H9 (cell line): ENCODE results near the gene DUSP5. TPM values are rescaled to one million over a fixed set of nuclear protein-coding genes. Genes with fewer than 3 reads are reported as not detected.

Experiments
- DNase-seq: peaks from one replicate; pipeline ENCODE4 v3.0.0-alpha.2; 2017
- H2AFZ ChIP-seq: one replicate; pipeline ENCODE4 v1.6.1; 2013; ENCODE audit warnings: mild to moderate bottlenecking, low read length, control low read depth, moderate library complexity
- H2AK5ac ChIP-seq: 2 replicates; pipeline ENCODE4 v1.6.1; 2013; ENCODE audit warnings: low read length, control low read depth, mixed read lengths; ENCODE audit not compliant: insufficient read length
- H2BK120ac ChIP-seq: one replicate; pipeline ENCODE4 v1.6.1; 2013; ENCODE audit warnings: low read depth, mild to moderate bottlenecking, low read length, control low read depth, inconsistent platforms; ENCODE audit not compliant: poor library complexity, severe bottlenecking
- H2BK12ac ChIP-seq: 2 replicates; pipeline ENCODE4 v1.6.1; 2013; ENCODE audit warnings: low read length, control low read depth, mixed read lengths, low read depth; ENCODE audit not compliant: insufficient read length
- H2BK15ac ChIP-seq: 2 replicates; pipeline ENCODE4 v1.6.1; 2013; ENCODE audit warnings: low read depth, low read length, control low read depth
- H2BK20ac ChIP-seq: one replicate; pipeline ENCODE4 v1.6.1; 2013; ENCODE audit warnings: low read depth, mild to moderate bottlenecking, low read length, control low read depth, inconsistent platforms; ENCODE audit not compliant: poor library complexity, severe bottlenecking
- H2BK5ac ChIP-seq: 2 replicates; pipeline ENCODE4 v1.6.1; 2013; ENCODE audit warnings: low read length, control low read depth, mixed read lengths; ENCODE audit not compliant: insufficient read length
- H3K14ac ChIP-seq: 2 replicates; pipeline ENCODE4 v1.6.1; 2013; ENCODE audit warnings: low read length, control low read depth; ENCODE audit not compliant: insufficient read depth
- H3K18ac ChIP-seq: 2 replicates; pipeline ENCODE4 v1.6.1; 2013; ENCODE audit warnings: low read depth, mild to moderate bottlenecking, mixed read lengths, low read length, control low read depth; ENCODE audit not compliant: insufficient read length
- H3K23ac ChIP-seq: 2 replicates; pipeline ENCODE4 v1.6.1; 2013; ENCODE audit warnings: low read length, control low read depth, mixed read lengths, low read depth; ENCODE audit not compliant: insufficient read length
- H3K23me2 ChIP-seq: 2 replicates; pipeline ENCODE4 v1.6.1; 2013; ENCODE audit warnings: low read depth, mild to moderate bottlenecking, mixed read lengths, low read length, control low read depth; ENCODE audit not compliant: insufficient read length, poor library complexity, severe bottlenecking
- H3K27ac ChIP-seq: 2 replicates; pipeline ENCODE4 v1.5.1; 2013; ENCODE audit warnings: low read length, control low read depth, mixed read lengths, low read depth; ENCODE audit not compliant: insufficient read length
- H3K27me3 ChIP-seq: 2 replicates; pipeline ENCODE4 v1.6.1; 2013; ENCODE audit warnings: low read length, control low read depth, inconsistent platforms; ENCODE audit not compliant: insufficient read depth
- H3K4ac ChIP-seq: 2 replicates; pipeline ENCODE4 v1.6.1; 2013; ENCODE audit warnings: low read depth, mild to moderate bottlenecking, control low read depth, inconsistent platforms, low read length, moderate library complexity
- H3K4me1 ChIP-seq: 2 replicates; pipeline ENCODE4 v1.6.1; 2013; ENCODE audit warnings: low read length, control low read depth, inconsistent platforms; ENCODE audit not compliant: insufficient read depth
- H3K4me2 ChIP-seq: 2 replicates; pipeline ENCODE4 v1.6.1; 2013; ENCODE audit warnings: low read length, control low read depth, mixed read lengths; ENCODE audit not compliant: insufficient read length, insufficient read depth
- H3K56ac ChIP-seq: 2 replicates; pipeline ENCODE4 v1.6.1; 2013; ENCODE audit warnings: low read depth, mild to moderate bottlenecking, mixed read lengths, low read length, control low read depth; ENCODE audit not compliant: insufficient read length
- H3K79me1 ChIP-seq: 2 replicates; pipeline ENCODE4 v1.6.1; 2013; ENCODE audit warnings: low read depth, mild to moderate bottlenecking, moderate library complexity, low read length, control low read depth, inconsistent platforms; ENCODE audit not compliant: insufficient read depth, poor library complexity, severe bottlenecking
- H3K79me2 ChIP-seq: 2 replicates; pipeline ENCODE4 v1.6.1; 2013; ENCODE audit warnings: low read length, control low read depth, inconsistent platforms; ENCODE audit not compliant: insufficient read depth
- H3K9ac ChIP-seq: 2 replicates; pipeline ENCODE4 v1.6.1; 2013; ENCODE audit warnings: low read length, control low read depth, mixed read lengths; ENCODE audit not compliant: insufficient read length; ENCODE audit errors: extremely low read depth
- H3K9me3 ChIP-seq: one replicate; pipeline ENCODE4 v1.6.1; 2013; ENCODE audit warnings: low read depth, low read length, inconsistent platforms; ENCODE audit not compliant: control insufficient read depth
- H3T11ph ChIP-seq: one replicate; pipeline ENCODE4 v1.6.1; 2013; ENCODE audit warnings: mild to moderate bottlenecking, low read length, control low read depth, inconsistent platforms
- H4K20me1 ChIP-seq: one replicate; pipeline ENCODE4 v1.6.1; 2013; ENCODE audit not compliant: control insufficient read depth, insufficient read length, insufficient read depth
- H4K5ac ChIP-seq: 2 replicates; pipeline ENCODE4 v1.6.1; 2013; ENCODE audit warnings: low read depth, mild to moderate bottlenecking, mixed read lengths, low read length, control low read depth; ENCODE audit not compliant: insufficient read length
- H4K8ac ChIP-seq: replicated peaks from 2 replicates; pipeline ENCODE4 v1.6.1; 2013; ENCODE audit warnings: low read length, control low read depth, mixed read lengths, low read depth; ENCODE audit not compliant: insufficient read length
- H4K91ac ChIP-seq: 2 replicates; pipeline ENCODE4 v1.6.1; 2013; ENCODE audit warnings: low read depth, mild to moderate bottlenecking, moderate library complexity, mixed read lengths, low read length, control low read depth; ENCODE audit not compliant: insufficient read length
- H3K27ac Mint-ChIP-seq, 3 experiments: 2 replicates in 2 of 3; 3 replicates in 1 of 3; pipeline ENCODE4 v1.8.0; 2020 to 2021; ENCODE audit warnings: mixed read lengths in 3 of 3, mild to moderate bottlenecking in 1 of 3, moderate library complexity in 1 of 3
- H3K27me3 Mint-ChIP-seq: 2 replicates; pipeline ENCODE4 v1.8.0; 2021; ENCODE audit warnings: low read depth, mild to moderate bottlenecking, moderate library complexity, mixed read lengths
- H3K36me3 Mint-ChIP-seq, 3 experiments: 2 replicates in 2 of 3; 3 replicates in 1 of 3; pipeline ENCODE4 v1.8.0; 2020 to 2021; ENCODE audit warnings: low read depth in 3 of 3, mixed read lengths in 3 of 3; ENCODE audit not compliant: insufficient read depth in 1 of 3
- H3K4me1 Mint-ChIP-seq, 2 experiments: 2 replicates each; pipeline ENCODE4 v1.8.0; 2020; ENCODE audit warnings: mixed read lengths in 2 of 2
- H3K4me3 Mint-ChIP-seq, 2 experiments: 2 replicates in 1 of 2; 3 replicates in 1 of 2; pipeline ENCODE4 v1.8.0; 2020 to 2021; ENCODE audit warnings: mild to moderate bottlenecking in 2 of 2, mixed read lengths in 2 of 2, moderate library complexity in 1 of 2
- H3K9me3 Mint-ChIP-seq, 2 experiments: 2 replicates in 1 of 2; 3 replicates in 1 of 2; pipeline ENCODE4 v1.8.0; 2020; ENCODE audit warnings: mild to moderate bottlenecking in 2 of 2, mixed read lengths in 2 of 2, moderate library complexity in 1 of 2
- WGBS: extraction: QIAGEN DNeasy Blood & Tissue Kit; methylation state at CpG from one replicate; pipeline ENCODE4 v1.1.7; 2013; ENCODE audit warnings: missing lambda C conversion rate, low lambda C conversion rate, mixed read lengths; ENCODE audit not compliant: insufficient read length; ENCODE audit errors: extremely low coverage; 5-methylcytosine and 5-hydroxymethylcytosine counted together
- total RNA-seq: library from RNA; stranded (reverse); gene quantifications from 2 replicates; pipeline ENCODE4 v1.2.1, GENCODE V29; 2021
- TF ChIP-seq, protein P1 (sequence below): fragments of 200-600 bp; sonication (generic); conservative IDR thresholded peaks from 3 replicates; pipeline ENCODE4 v1.8.0; 2021; ENCODE audit warnings: antibody characterized with exemption, mild to moderate bottlenecking

DUSP5 gene
- total RNA-seq, 1 experiment from 2014 or later = 29.3 TPM

DNA sequence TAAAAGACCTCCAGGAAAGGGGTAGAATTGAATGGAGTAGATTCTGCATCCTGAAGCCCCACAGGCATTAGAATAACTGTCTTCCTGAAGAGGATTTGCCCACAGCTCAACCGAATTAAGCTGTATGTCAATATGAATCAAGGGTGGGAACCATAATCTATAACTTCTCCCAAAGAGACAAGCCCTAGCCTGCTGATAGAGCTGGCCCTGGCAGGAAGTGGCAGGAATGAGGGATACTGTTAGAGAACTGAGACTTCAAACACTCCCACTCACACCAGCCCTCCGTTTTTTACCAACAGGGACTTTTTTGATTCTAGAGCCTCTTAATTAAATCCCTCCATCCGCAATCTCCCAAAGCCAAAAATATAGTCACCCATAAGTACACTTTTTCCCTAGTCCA is 12.2 kb upstream of the DUSP5 start:
- H4K91ac ChIP-seq = no peak overlapping the region
- no peak overlapping the region for H3K23ac ChIP-seq
- no peak overlapping the region for H2BK120ac ChIP-seq
- H3K23me2 ChIP-seq = no peaks in the 10 kb centered on the region
- H2BK20ac ChIP-seq = no peak overlapping the region
- no peak overlapping the region for H2AK5ac ChIP-seq
- H3K27ac ChIP-seq = no peak overlapping the region
- no peak overlapping the region for H2BK5ac ChIP-seq
- H3K27me3 ChIP-seq = no peaks in the 10 kb centered on the region
- no peak overlapping the region for H3K14ac ChIP-seq
- Mint-ChIP-seq H3K9me3 (no peaks in the 10 kb centered on the region), H3K27me3 (no peaks in the 10 kb centered on the region), H3K4me1 (peaks cover 30% of the 10 kb centered on the region in 2 experiments), H3K36me3 (no peaks in the 10 kb centered on the region), H3K4me3 (no peak overlapping the region), H3K27ac (no peak overlapping the region; a peak in 1 of 7 replicates)
- no peak overlapping the region for H2BK12ac ChIP-seq
- H4K20me1 ChIP-seq = no peaks in the 10 kb centered on the region
- no peak overlapping the region for H3K56ac ChIP-seq
- no peak for DNase-seq
- H3T11ph ChIP-seq = no peak overlapping the region
- no peak overlapping the region for H2AFZ ChIP-seq
- H3K4me2 ChIP-seq = no peak overlapping the region
- no peak overlapping the region for H3K18ac ChIP-seq
- H3K9ac ChIP-seq = no peak overlapping the region
- WGBS = no CpG with 5 or more reads among the region's 3 CpGs
- no peaks in the 10 kb centered on the region for H3K79me1 ChIP-seq
- no peak overlapping the region for H4K8ac ChIP-seq
- no peaks in the 10 kb centered on the region for H3K9me3 ChIP-seq
- TF ChIP-seq, protein P1, sequence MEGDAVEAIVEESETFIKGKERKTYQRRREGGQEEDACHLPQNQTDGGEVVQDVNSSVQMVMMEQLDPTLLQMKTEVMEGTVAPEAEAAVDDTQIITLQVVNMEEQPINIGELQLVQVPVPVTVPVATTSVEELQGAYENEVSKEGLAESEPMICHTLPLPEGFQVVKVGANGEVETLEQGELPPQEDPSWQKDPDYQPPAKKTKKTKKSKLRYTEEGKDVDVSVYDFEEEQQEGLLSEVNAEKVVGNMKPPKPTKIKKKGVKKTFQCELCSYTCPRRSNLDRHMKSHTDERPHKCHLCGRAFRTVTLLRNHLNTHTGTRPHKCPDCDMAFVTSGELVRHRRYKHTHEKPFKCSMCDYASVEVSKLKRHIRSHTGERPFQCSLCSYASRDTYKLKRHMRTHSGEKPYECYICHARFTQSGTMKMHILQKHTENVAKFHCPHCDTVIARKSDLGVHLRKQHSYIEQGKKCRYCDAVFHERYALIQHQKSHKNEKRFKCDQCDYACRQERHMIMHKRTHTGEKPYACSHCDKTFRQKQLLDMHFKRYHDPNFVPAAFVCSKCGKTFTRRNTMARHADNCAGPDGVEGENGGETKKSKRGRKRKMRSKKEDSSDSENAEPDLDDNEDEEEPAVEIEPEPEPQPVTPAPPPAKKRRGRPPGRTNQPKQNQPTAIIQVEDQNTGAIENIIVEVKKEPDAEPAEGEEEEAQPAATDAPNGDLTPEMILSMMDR = no peak
- H3K79me2 ChIP-seq = no peaks in the 10 kb centered on the region
- H4K5ac ChIP-seq = no peak overlapping the region
- no peak overlapping the region for H3K4ac ChIP-seq
- H3K4me1 ChIP-seq = peaks cover 18% of the 10 kb centered on the region
- no peak overlapping the region for H2BK15ac ChIP-seq
